ENCODE data around the gene XAGE1B. TPM values are rescaled to one million over a fixed set of nuclear protein-coding genes. Genes with fewer than 3 reads are reported as not detected.
"Not testable (repeated sequence)": the region's sequence is repeated elsewhere in the genome, so short reads cannot be mapped to it uniquely, and the experiment has no call there.

Gene XAGE1B, protein sequence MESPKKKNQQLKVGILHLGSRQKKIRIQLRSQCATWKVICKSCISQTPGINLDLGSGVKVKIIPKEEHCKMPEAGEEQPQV
- total RNA-seq (2021), result not detected in 2 replicates
- Bru-seq, nascent RNA, result not detected
- BruChase-seq, experiment 1, labeled RNA remaining after a 2-hour chase, result not detected
- BruChase-seq, experiment 2, labeled RNA remaining after a 6-hour chase, result not detected
- long read RNA-seq, result 0 reads

DNA sequence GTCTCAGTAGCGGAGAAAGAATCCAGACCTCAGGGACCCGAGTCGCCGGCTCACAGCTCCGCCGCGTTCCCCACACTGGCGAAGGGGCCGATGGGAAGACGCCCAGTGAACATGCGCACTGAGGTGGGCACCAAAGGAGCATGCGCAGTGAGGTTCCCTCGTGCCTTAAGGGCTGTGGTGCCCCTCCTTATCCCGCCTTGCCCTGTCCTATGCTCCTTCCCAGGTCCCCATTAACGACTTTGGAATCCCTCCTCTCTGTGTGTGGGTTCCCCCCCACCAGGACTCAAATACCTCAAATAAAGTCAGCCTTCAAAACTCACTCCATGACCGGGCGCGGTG is at the start of gene XAGE1B:
Gene XAGE1B, minus strand, starts transcription at position 77 of the 339 bp plus-strand sequence. CDS start 1,536 bp downstream, outside the sequence.
- BruUV-seq (replicated peaks); H3K79me2 ChIP-seq (ENCODE audit: low read depth); H3K4me3 ChIP-seq; H3K36me3 ChIP-seq (ENCODE audit: low read depth); H3K9me2 ChIP-seq (ENCODE audit: insufficient read depth); intact Hi-C loops (cut with micrococcal nuclease; ENCODE audit: unreplicated experiment); DNase-seq; H3K27ac ChIP-seq; H2AFZ ChIP-seq; H3K9me3 ChIP-seq (ENCODE audit: insufficient read depth, low read depth); H3K4me2 ChIP-seq; CTCF ChIA-PET; H3F3A ChIP-seq (ENCODE audit: insufficient read depth, low read depth); H3K4me1 ChIP-seq (replicated peaks; ENCODE audit: insufficient read depth); H3K27me3 ChIP-seq (ENCODE audit: insufficient read depth, low read depth); POLR2A ChIA-PET (ENCODE audit: unreplicated experiment); H4K20me1 ChIP-seq (ENCODE audit: insufficient read depth): not testable (repeated sequence)

DNA sequence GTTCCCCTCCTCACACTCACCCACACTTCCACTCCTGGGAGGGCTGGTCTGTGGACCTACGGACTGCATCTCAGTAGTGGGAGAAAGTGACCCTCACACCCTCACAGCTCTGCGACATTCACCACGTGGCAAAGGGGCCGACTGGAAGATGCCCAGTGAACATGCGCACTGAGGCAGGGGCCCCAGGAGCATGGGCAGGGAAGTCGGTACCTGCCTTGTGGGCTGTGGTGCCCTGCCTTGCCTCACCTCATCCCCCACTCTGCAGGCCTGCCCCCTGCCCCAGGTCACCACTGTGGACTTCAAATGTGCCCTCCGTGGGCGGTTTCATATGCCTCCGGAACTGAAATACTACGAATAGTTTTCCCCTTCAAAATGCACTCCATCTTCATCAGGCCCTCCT is 46.2 kb upstream of the XAGE1B start:
- Histone ChIP-seq H3K4me3 (no peak overlapping the region), H4K20me1 (ENCODE audit: insufficient read depth) (no peaks in the 10 kb centered on the region), H3K4me2 (no peak overlapping the region), H3K9me3 (ENCODE audit: insufficient read depth, low read depth) (no peaks in the 10 kb centered on the region), H2AFZ (no peak overlapping the region), H3K36me3 (ENCODE audit: low read depth) (no peaks in the 10 kb centered on the region), H3K4me1 (replicated peaks; ENCODE audit: insufficient read depth) (no peaks in the 10 kb centered on the region), H3K79me2 (ENCODE audit: low read depth) (no peaks in the 10 kb centered on the region), H3K27me3 (ENCODE audit: insufficient read depth, low read depth) (peaks cover 27% of the 10 kb centered on the region), H3F3A (ENCODE audit: insufficient read depth, low read depth) (no peaks in the 10 kb centered on the region), H3K9me2 (ENCODE audit: insufficient read depth) (no peaks in the 10 kb centered on the region), H3K27ac (no peak overlapping the region)
- no TSS peak for BruUV-seq (replicated peaks)
- ChIA-PET POLR2A (ENCODE audit: unreplicated experiment) (no interaction called here), CTCF (no interaction called here)
- intact Hi-C loops (cut with micrococcal nuclease; ENCODE audit: unreplicated experiment), result no loop called here
- TF ChIP-seq, protein P1, sequence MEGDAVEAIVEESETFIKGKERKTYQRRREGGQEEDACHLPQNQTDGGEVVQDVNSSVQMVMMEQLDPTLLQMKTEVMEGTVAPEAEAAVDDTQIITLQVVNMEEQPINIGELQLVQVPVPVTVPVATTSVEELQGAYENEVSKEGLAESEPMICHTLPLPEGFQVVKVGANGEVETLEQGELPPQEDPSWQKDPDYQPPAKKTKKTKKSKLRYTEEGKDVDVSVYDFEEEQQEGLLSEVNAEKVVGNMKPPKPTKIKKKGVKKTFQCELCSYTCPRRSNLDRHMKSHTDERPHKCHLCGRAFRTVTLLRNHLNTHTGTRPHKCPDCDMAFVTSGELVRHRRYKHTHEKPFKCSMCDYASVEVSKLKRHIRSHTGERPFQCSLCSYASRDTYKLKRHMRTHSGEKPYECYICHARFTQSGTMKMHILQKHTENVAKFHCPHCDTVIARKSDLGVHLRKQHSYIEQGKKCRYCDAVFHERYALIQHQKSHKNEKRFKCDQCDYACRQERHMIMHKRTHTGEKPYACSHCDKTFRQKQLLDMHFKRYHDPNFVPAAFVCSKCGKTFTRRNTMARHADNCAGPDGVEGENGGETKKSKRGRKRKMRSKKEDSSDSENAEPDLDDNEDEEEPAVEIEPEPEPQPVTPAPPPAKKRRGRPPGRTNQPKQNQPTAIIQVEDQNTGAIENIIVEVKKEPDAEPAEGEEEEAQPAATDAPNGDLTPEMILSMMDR (conservative IDR thresholded peaks at IDR 0.05), result no peak
- no peak for TF ChIP-seq EZH2 (IDR thresholded peaks at IDR 0.05; ENCODE audit: low read depth)
- no peak for DNase-seq

DNA sequence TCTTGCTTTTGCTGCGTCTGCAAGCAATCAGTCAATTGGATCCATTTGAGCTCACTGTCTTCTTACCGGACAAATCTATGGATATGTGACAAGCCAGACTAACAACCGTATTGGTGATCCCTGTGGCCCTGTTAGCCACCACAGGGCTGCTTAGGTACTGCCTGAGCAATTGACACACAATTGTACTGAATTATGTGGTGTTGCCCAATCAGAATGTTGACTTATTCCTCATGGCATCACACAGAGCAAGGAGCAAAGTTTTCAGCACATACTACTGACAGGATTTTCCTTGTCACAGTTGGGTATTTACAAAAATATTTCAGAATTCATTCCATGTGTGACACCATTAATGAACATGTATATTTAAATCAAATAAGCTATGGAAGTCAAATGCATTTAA is 41.3 kb upstream of the XAGE1B start:
- Histone ChIP-seq H3K4me3 (no peak overlapping the region), H2AFZ (no peak overlapping the region), H3K9me2 (ENCODE audit: insufficient read depth) (no peaks in the 10 kb centered on the region), H3K27me3 (ENCODE audit: insufficient read depth, low read depth) (peaks cover 16% of the 10 kb centered on the region; the same call in 1 of the 2 replicates), H3K79me2 (ENCODE audit: low read depth) (no peaks in the 10 kb centered on the region), H3K9me3 (ENCODE audit: insufficient read depth, low read depth) (no peaks in the 10 kb centered on the region), H4K20me1 (ENCODE audit: insufficient read depth) (no peaks in the 10 kb centered on the region), H3K4me2 (no peak overlapping the region), H3F3A (ENCODE audit: insufficient read depth, low read depth) (no peaks in the 10 kb centered on the region), H3K36me3 (ENCODE audit: low read depth) (no peaks in the 10 kb centered on the region), H3K4me1 (replicated peaks; ENCODE audit: insufficient read depth) (no peaks in the 10 kb centered on the region), H3K27ac (no peak overlapping the region)
- BruUV-seq (replicated peaks), result no TSS peak
- DNase-seq, result no peak
- TF ChIP-seq, protein P1 (conservative IDR thresholded peaks at IDR 0.05), result no peak
- TF ChIP-seq EZH2 (IDR thresholded peaks at IDR 0.05; ENCODE audit: low read depth), result no peak
- POLR2A ChIA-PET (ENCODE audit: unreplicated experiment), result interaction anchor here (0.6 kb wide), 1 partner anchor 436 kb away, joined by 12 read pairs; no protein-coding TSS in a partner anchor
- intact Hi-C loops (cut with micrococcal nuclease; ENCODE audit: unreplicated experiment), result no loop called here
- CTCF ChIA-PET, result no interaction called here

DNA sequence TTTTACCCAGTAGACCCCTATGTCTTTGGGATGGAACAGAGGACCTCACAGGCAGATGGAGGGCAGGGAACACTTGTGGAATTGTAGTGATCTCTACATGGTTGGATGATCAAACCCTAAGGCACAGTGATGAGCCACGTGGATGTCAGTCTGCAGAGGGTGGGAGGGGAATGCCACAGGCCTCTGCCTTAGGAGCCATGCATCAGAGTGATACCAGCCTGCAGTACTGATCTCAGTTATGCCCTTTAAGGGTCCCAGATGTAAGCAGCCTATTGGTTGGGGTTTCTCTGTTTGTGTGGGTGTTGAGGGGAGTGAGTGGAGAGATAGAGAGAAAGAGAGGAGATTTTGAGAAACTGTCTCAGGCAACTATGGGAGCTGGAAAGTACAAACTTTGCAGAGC is 39.9 kb upstream of the XAGE1B start:
- H3K36me3 ChIP-seq (ENCODE audit: low read depth), result no peaks in the 10 kb centered on the region

More for the DNA sequence above, 39.9 kb upstream of the XAGE1B start:
- H3K27ac ChIP-seq, result no peak overlapping the region
- BruUV-seq (replicated peaks), result no TSS peak
- TF ChIP-seq EZH2 (IDR thresholded peaks at IDR 0.05; ENCODE audit: low read depth), result no peak
- TF ChIP-seq, protein P1 (conservative IDR thresholded peaks at IDR 0.05), result no peak
- peaks cover 7% of the 10 kb centered on the region; the same call in 1 of the 2 replicates for H3K27me3 ChIP-seq (ENCODE audit: insufficient read depth, low read depth)
- H3K9me2 ChIP-seq (ENCODE audit: insufficient read depth), result no peaks in the 10 kb centered on the region
- no peaks in the 10 kb centered on the region for H3F3A ChIP-seq (ENCODE audit: insufficient read depth, low read depth)
- H3K4me2 ChIP-seq, result no peak overlapping the region
- H3K9me3 ChIP-seq (ENCODE audit: insufficient read depth, low read depth), result no peaks in the 10 kb centered on the region
- H3K4me3 ChIP-seq, result no peak overlapping the region
- ChIA-PET POLR2A (ENCODE audit: unreplicated experiment) (no interaction called here), CTCF (no interaction called here)
- H2AFZ ChIP-seq, result no peak overlapping the region
- no peaks in the 10 kb centered on the region for H3K4me1 ChIP-seq (replicated peaks; ENCODE audit: insufficient read depth)
- H4K20me1 ChIP-seq (ENCODE audit: insufficient read depth), result no peaks in the 10 kb centered on the region
- H3K79me2 ChIP-seq (ENCODE audit: low read depth), result no peaks in the 10 kb centered on the region
- intact Hi-C loops (cut with micrococcal nuclease; ENCODE audit: unreplicated experiment), result no loop called here
- DNase-seq, result no peak
